ENCODE results near the gene DIS3L2. TPM values are rescaled to one million over a fixed set of nuclear protein-coding genes. Genes with fewer than 3 reads are reported as not detected.

Gene DIS3L2
- total RNA-seq, 6 donors from 2014 or later: 31.2 to 98.5 (median 50.3) TPM

GRCh38 chr2:232347369-232347768, 385.9 kb downstream of the DIS3L2 start:
- H3K4me1 ChIP-seq: peaks cover 0 to 15% (median 11%) of the 10 kb centered on the region in 4 donors
- 91 to 93% methylated on average over 6 of the region's 6 CpGs for WGBS, 2 donors
- no peaks in the 10 kb centered on the region for H3K36me3 ChIP-seq
- H3K27ac ChIP-seq: no peak overlapping the region
- no peak for TF ChIP-seq CTCF (IDR thresholded peaks at IDR 0.05)
- no peaks in the 10 kb centered on the region for H3K9me3 ChIP-seq
- H3K27me3 ChIP-seq: peaks cover 0 to 26% (median 16%) of the 10 kb centered on the region in 4 donors
- ATAC-seq (ENCODE audit: low FRiP score in 2 of 2) (no peak), DNase-seq (no peak)
- no peak overlapping the region for H3K4me3 ChIP-seq

GRCh38 chr2:232348936-232349335, 387.4 kb downstream of the DIS3L2 start:
- TF ChIP-seq POLR2AphosphoS5 (IDR thresholded peaks at IDR 0.05) (no peak), EP300 (IDR thresholded peaks at IDR 0.05) (no peak), CTCF (IDR thresholded peaks at IDR 0.05) (no peak), POLR2A (IDR thresholded peaks at IDR 0.05) (no peak)
- H3K9me3 ChIP-seq: no peaks in the 10 kb centered on the region
- ATAC-seq (ENCODE audit: low FRiP score in 2 of 2): no peak
- no peaks in the 10 kb centered on the region for H3K36me3 ChIP-seq
- no peak overlapping the region for H3K4me3 ChIP-seq
- no peak overlapping the region for H3K27ac ChIP-seq
- 38 to 43% methylated on average over 5 to 6 of the region's 6 CpGs for WGBS, 2 donors
- DNase-seq: peak in 1 of 2 donors; percentile 40
- H3K27me3 ChIP-seq: peaks cover 0 to 35% (median 21%) of the 10 kb centered on the region in 4 donors
- peaks cover 0 to 20% (median 11%) of the 10 kb centered on the region in 4 donors for H3K4me1 ChIP-seq

DNA sequence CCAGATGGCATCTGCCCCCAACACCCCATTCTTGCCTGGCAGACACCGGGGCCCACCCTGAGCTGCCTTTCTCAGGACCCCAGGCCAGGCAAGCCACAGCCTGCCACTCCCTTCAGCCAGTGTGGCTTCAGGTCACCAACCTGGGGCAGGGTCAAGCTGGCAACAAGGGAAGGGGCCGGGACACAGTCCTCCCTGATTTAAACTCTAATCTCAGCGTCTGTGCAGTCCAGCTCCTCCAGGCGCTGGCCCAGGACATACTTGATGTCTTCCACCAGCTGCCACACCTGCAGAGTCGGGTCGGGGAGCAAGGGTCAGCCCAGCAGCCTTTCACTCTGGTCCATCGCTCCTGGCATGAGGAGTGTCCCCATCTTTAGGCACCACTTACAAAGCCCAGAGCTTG, 388.0 kb downstream of the DIS3L2 start:
- 80 to 83% methylated on average over 5 to 7 of the region's 7 CpGs for WGBS, 2 donors

DNA sequence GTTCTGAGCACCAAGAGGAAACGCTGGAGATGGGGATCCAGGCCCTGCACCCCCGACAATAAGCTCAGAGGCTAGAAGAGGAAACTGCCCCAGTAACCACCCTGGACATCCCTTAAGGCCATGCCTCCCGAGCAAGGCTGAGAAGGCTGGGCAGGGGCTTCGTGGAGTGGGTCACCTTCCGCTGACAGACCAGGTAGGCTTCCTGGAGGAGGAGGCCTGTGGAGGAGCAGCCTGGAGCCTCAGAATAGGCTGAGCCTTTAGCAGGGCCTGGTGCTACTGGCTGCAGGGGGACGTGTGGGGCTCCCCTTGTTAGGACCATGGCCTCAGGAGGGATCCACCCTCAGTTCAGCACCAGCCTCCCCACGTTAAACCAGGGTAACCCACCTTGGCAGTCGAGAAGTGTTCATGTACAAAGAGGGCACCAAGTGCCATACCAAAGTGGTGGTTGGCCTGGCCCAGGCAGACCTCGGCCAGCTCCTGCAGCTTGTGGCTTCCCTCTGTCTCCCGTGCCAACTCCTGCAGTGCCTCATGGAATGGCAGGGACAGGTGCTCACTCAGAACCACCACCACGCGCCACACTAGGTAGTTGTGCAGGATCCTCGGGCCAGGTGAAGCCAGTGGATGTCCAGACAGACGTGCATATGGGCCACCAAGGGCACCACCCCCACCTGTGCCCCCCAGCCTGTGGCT, 388.6 kb downstream of the DIS3L2 start:
- ATAC-seq (ENCODE audit: low FRiP score in 2 of 2) (no peak), DNase-seq (peak in 1 of 2 donors; percentile 38)
- no peaks in the 10 kb centered on the region for H3K9me3 ChIP-seq
- H3K36me3 ChIP-seq: no peaks in the 10 kb centered on the region
- WGBS, 2 donors: 68 to 75% methylated on average over 4 to 13 of the region's 14 CpGs
- H3K27me3 ChIP-seq: peaks cover 0 to 35% (median 21%) of the 10 kb centered on the region in 4 donors
- no peak overlapping the region for H3K4me3 ChIP-seq
- peaks cover 0 to 20% (median 11%) of the 10 kb centered on the region in 4 donors for H3K4me1 ChIP-seq
- H3K27ac ChIP-seq: no peak overlapping the region
- TF ChIP-seq EP300 (IDR thresholded peaks at IDR 0.05): no peak
- no peak for TF ChIP-seq POLR2AphosphoS5 (IDR thresholded peaks at IDR 0.05)
- no peak for TF ChIP-seq POLR2A (IDR thresholded peaks at IDR 0.05)
- TF ChIP-seq CTCF (IDR thresholded peaks at IDR 0.05): no peak

More for the DNA sequence above, 388.0 kb downstream of the DIS3L2 start:
- H3K4me3 ChIP-seq: no peak overlapping the region
- no peak for TF ChIP-seq POLR2A (IDR thresholded peaks at IDR 0.05)
- no peak for TF ChIP-seq EP300 (IDR thresholded peaks at IDR 0.05)
- TF ChIP-seq POLR2AphosphoS5 (IDR thresholded peaks at IDR 0.05): no peak
- TF ChIP-seq CTCF (IDR thresholded peaks at IDR 0.05): no peak
- no peaks in the 10 kb centered on the region for H3K36me3 ChIP-seq
- peaks cover 0 to 20% (median 11%) of the 10 kb centered on the region in 4 donors for H3K4me1 ChIP-seq
- no peak overlapping the region for H3K27ac ChIP-seq
- ATAC-seq (ENCODE audit: low FRiP score in 2 of 2): no peak
- H3K27me3 ChIP-seq: peaks cover 0 to 35% (median 21%) of the 10 kb centered on the region in 4 donors
- no peaks in the 10 kb centered on the region for H3K9me3 ChIP-seq
- peak in 1 of 2 donors; percentile 26 for DNase-seq
